HG02840 (cell line): ENCODE measurements around the gene RAVER1.
"Not testable (repeated sequence)": the region's sequence is repeated elsewhere in the genome, so short reads cannot be mapped to it uniquely, and the experiment has no call there.

Experiments used
- ATAC-seq: cut with Tn5 transposase; IDR thresholded peaks from one replicate; pipeline ENCODE4 v1.9.1; 2021; ENCODE audit warnings: mild to moderate bottlenecking, moderate library complexity, moderate number of reproducible peaks; ENCODE audit not compliant: unreplicated experiment, low FRiP score

Gene RAVER1

DNA sequence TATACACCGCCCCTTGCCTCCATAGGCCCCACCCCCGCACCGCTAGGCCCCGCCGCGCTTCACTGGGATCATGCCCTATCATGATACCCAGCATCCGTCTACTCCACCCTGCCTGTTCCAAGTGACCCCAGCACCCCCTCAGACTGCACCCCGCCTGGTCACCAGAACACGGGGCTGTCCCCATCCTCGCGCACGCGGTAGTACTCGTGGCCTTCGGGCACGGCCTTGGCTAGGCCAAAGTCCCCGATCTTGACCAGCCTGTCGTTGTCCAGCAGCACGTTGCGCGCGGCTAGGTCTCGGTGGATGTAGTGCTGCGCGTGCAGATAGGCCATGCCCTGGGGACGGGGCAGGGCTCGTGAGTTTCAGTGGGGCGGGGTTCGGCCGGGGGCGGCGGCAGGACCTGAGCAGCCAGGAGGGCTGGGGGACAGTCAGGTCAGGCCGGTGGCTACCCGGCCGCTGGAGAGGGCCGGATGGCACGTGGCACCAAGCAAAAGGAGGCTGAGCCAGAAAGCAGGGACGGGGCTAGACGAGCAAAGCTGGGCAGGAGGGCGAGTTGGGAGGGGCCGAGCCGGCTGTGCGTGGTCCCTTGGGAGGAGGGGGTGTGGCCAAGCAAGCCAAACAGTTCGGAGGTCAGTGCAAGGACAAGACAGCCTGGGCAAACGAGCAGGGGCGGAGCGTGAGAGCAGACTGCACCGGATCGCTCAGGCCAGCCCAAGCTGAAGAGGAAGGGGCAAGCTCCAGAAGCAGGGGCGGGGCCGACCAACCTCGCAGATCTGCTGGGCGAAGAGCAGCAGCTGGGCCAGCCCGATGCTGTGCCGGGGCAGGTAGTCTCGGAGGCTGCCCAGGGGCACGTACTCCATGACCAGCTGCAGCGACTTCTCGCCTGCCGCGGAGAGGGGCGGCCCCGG, 19.7 kb upstream of the RAVER1 start:
- no peak for ATAC-seq

DNA sequence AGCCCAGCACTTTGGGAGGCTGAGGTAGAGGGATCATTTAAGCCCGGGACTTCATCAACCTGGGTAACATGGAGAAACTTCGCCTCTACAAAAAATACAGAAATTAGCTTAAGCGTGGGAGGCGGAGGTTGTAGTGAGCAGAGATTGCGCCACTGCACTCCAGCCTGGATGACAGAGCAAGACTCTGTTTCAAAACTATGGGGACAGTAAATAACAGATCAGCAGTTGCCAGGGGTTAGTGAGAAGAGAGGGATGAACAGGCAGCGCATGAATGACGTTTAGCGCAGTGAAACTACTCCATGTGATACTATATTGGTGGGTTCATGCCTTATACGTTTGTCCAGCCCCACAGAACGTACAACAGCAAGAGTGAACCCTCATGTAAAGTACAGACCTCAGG, 13.2 kb upstream of the RAVER1 start:
- no peak for ATAC-seq

DNA sequence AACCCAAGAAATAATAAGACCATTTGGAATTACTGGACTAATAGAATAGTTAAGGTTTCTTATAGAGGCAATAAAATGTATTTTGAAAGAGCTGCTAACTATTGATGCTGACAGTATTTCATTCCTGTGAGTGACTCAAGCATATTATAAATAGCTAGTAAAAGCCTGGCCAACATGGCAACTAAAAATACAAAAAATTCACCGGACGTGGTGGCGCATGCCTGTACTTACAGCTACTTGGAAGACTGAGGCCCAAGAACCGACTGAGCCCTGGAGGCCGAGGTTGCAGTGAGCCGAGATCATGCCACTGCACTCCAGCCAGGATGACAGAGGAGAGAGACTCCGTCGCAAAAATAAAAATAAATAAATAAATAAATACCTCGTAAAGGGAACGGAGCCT, 11.5 kb upstream of the RAVER1 start:
- ATAC-seq = no peak

DNA sequence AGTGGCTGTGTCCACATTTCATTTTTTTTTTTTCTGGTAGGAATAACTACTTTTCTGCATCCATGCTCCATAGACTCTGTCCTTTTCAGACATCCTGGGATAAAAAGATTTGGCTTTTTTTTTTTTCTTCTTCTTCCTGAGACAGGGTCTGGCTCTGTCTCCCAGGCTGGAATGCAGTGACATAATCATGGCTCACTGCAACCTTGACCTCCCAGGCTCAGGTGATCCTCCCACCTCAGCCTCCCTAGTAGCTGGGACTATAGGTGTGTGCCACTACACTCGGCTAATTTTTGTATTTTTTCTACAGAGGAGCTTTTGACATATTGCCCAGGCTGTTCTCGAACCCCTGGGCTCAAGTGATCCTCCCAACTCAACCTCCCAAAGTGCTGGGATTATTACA, 10.2 kb upstream of the RAVER1 start:
- no peak for ATAC-seq

DNA sequence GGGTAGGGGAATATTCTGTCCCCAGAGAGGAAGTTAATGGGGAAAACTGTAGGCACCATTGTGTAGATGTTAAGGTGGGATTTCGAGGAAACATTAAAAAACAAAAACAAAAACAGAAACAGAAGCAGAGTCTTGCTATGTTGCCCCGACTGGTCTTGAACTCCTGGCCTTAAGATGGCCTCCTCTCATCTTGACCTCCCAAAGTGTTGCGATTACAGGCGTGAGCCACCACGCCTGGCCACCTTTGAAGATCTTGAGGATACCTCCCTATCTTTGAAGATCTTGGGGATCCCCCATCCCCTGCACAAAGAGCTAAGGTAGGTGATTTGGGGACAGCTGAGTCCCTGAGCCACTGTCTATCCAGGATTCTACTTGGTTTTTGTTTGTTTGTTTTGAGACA, 6.6 kb upstream of the RAVER1 start:
- no peak for ATAC-seq

DNA sequence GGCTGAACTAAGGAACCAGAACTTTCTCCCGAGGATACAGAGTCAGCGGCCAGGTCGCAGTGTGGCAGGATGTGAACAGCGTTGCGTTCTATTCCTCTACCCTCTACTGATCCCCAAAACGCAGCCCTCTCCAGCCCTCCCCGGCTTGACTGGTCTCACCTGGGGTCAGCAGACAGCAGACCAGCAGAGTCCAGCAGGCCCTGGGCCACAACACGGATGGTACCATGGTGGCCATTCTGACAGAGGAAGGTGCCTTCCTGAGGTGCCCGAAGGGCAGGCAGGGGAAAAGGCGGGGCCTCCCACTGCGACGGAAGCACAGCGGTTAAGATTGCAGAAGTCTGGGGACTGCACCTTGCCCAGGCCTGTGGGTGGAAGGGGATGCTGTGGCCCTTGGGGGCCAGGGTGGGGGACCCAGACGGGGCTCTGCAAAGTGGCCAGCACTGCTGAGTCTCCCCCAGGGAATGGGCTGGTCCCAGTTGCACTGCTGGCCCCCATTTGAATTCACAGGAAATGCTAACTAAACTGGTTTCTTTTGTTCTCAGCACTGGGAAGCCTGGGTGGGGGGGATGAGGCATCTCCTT, 6.1 kb upstream of the RAVER1 start, which contains the start of gene ICAM3:
Gene ICAM3 (minus strand): TSS at position 245 of the 581 bp plus-strand sequence. CDS start 10 bp downstream, at position 235.
- no peak for ATAC-seq

DNA sequence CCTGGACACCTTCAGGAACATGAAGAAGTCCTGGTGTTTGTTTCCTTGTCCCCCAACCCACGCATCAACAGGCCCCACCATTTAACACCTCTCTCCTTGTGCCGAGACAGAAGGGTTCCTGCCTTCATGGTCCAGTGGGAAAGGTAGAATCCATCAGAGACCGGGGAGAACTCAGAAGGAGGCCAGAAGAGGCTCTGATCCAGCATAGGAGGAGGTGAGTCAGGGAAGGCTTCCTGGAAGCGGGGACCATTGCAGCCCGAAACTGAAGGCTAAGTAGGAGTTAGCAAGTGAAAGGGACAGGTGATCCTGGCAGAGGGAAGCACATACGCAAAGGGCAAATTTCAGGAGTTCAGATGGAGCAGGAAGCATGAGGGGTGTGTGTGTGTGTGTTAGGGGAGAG, 5.6 kb upstream of the RAVER1 start:
- ATAC-seq = no peak

DNA sequence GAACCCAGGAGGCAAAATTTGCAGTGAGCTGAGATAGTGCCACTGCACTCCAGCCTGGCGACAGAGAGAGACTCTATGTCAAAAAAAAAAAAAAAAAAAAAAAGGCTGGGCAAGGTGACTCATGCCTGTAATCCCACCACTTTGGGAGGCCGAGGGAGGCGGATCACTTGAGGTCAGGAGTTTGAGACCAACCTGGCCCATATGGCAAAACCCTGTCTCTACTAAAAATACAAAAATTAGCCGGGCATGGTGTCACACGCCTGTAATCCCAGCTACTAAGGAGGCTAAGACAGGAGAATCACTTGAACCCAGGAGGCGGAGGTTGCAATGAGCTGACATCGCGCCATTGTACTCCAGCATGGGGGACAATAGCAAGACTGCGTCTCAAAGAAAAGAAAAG, 3.4 kb upstream of the RAVER1 start:
- not testable (repeated sequence) for ATAC-seq

DNA sequence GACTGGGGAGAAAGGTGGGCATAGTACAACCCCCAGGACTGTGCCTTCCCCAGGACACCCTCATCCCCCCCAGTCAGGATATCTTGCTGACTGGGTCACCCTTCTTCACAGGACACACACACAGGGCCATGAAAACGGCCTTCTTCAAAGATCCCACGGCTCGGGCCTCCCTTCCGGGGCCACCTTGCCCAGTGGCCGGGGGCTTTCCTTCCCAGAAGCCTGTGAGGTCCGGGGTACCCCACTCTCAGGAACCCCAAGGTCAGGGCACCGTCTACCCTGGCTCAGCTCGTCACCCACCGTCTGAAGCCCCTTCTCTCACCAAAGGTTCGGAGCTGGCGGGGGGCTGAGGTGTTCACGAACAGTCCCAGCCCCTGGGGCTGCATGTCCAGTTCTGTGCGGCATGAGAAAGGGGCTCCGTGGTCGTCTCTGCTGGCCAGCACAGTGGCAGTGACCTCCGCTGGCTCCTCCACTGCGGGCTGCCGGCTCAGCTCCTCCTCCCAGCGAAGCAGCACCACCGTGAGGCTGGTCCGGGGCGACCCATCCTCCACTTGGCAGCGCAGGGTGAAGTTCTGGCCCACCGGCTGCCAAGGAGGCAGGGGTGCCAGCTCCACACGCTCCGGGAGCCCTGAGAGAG, 2.1 kb upstream of the RAVER1 start:
- ATAC-seq = no peak

DNA sequence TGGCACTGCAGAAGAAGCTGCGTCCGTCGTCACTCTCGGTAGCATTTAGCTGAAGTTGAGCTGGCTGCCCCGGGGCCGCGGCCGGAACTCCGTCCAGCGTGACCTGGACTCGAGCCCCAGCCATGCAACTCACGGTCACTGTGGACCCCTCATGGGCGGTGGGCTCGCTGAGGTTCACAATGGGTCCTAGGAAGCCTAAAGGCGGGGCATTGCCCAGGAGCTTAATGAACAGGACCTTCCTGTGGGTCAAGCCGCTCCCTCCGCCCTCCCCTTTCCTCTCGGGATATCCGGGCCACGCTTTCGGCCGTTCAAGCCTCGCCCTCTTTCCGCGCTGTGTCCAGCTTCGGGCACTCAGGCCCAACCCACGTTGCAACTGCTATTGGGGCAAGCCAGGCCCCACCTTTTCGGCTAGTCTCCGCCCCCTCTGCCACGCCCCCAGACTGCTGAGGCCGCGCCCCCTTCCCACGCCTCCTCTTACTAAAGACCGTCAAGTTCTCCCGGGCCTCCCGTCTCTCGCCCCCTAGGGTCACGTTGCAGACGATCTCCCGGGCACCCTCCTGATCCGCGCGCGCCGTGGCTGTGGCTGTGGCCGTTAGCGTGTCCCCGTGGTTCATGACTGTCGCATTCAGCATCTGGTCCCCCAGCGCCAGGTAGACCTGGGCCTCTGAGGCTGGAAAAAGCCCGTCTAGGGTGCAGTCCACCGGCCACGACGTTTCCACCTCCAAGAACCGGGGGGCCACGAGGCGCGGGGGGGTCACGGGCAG, 1.4 kb upstream of the RAVER1 start:
- no peak for ATAC-seq

DNA sequence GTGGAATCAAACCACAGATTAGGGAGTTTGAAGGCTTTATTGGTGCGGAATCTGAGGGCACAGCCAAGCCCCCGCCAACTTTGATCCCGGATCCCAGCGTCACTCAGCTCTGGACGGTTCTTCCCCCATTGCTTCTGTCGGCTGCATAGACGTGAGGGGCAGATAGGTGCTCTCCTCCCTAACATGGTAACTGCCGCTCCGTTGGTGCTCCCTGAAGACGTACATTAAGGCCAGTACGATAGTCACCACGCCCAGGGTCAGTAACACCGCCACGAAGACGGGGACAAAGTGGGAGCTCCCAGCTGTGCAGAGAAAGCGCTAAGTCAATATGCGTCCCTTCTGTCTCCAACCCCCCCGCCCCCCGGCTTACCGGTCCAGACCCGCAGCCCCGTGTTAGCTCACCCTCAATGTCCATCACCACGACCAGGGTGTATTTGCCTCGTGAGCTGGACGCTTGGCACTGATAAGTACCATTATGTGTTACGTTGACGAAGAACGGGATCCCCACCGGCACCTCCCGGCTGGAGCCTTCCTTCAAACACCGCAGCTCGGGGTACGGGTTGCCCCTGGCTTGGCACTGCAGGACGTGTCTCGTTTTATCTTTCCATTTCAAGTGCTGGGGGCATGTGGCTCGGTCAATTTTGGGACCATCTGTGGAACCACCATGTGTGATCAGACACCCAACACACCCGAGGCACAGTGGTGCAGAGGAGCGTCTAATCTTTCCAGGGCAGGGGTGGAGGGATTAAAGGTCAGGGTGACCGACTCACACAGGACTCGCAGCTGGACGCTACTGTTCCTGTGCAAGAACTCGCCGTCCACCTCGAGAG, 644 bp upstream of the RAVER1 start:
- ATAC-seq = no peak

DNA sequence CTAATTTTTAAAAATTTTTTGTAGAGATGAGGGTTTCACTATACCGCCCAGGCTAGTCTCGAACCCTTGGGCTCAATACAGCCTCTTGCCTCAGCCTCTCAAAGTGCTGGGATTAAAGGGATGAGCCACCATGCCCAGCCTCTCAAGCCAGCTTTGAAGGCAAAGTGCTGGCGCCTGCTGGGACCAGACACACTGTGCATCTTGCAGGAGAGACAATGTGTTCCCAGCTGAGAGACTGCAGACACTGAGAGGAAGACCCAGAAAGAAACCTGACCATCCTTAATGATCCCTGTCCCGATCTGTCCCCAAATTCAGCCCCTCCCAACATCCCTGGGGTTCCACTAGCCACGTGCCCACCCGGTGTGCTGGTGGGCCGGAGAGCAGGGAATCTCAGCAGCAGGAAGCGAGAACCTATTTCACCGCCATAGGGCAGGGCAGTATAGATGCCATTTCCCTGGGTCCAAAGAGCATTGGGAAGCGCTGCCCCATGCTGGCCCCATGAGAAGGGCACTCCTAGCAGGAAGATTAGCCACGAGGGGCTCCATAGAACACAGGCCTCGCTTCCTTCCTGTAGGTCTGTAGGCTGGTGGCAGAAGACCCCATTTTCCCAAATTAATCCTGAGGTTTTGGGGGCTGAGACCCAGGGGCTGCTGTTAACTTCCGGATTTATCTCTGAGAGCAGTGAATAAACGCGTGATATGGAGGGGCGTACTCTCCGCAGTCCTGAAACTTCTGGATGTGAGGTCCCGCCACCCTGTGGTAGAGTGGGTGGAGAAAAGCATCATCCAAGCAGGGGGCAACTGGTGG, 968 bp downstream of the RAVER1 start:
- ATAC-seq = no peak

DNA sequence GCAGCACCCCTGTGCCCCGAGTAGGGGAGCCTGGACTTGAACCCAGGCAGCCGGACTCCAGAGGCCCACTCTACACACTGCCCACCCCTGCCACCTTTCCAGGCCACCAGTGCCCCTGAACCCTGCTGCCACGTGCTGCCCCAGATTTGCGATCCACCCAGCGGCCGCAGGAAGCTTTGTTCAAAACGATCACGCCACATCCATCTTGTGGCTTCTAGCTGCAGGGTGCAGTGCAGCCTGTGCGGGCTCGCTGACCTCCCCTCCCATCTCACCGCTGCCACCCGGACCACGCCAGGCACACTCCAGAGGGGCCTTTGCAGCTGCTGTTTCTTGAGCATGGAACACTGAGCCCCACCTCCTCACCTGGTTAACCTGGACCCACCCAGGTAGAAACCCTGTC, 3.8 kb downstream of the RAVER1 start:
- ATAC-seq = no peak

DNA sequence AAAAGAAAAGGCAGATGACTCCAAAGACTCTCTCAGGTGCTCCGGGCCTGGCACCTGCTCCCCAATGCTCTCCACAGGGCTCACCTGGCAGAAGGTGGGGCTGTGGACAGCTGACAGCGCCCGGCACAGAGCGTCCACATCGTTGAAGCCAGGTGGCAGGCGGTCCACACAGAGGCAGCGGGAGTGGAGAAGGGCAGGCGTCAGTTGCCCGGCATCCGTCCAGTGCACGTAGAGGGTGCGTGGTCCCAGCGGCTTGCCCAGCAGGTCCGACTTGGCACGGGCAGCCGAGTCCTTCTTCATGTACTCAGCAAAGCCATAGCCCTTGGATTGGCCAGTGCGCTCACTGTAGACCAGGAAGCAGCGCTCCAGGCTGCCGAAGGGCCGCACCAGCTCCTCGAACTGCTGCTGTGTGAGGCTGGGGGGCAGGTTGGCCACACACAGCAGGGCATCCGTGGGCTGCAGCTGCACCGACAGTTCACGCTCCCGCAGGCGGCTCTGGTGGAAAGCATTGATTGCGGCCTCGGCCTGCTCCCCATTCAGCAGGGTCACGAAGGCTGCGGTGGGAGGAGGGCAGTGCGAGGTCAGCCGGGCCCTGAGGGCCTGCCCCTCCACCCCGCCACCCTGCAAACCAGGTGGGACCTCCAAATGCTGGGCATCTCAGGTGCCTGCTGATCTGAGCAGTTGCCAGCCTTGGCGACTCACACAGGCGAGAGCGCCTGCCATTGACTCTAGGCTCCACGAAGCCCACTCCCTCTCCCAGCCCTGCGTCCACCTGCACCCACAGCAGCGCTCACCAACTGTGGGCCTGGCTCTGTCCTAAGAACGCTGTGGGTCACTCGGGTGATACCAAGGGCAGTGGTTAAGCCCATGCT, 4.5 kb downstream of the RAVER1 start:
- no peak for ATAC-seq

DNA sequence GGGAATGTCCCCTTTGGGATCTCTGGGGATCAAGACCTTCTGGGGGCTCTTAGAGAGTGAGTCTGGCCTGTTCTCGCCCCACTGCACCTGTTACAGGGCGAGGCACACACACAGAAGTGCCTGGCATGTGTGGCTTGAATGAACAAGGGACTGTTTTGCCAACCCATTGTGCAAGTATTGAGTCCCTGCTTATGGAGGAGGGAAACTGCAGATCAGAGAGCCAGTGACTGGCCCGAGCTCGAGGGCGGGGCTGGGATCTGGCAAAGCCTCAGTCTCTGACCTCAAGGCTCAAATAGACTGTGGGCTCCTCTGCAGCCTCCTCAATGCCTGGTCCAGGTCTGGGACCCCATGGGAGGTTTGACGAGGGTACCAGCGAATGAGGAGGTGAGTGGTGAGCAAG, 5.5 kb downstream of the RAVER1 start:
- ATAC-seq = no peak

DNA sequence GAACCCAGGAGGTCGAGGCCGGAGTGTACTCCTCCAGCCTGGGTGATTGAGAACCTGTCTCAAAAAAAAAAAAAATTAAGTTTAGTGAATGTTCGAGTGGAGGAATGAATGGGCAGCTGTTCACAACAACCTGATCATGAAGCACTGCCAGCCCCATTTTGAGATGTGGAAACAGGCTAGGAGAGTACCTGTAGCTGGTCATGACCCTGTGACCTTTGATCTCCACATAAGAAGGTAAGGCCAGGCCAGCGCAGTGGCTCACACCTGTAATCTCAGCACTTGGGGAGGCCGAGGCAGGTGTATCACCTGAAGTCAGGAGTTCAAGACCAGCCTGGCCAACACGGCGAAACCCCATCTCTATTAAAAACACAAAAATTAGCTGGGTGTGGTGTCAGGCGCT, 7.6 kb downstream of the RAVER1 start:
- no peak for ATAC-seq

DNA sequence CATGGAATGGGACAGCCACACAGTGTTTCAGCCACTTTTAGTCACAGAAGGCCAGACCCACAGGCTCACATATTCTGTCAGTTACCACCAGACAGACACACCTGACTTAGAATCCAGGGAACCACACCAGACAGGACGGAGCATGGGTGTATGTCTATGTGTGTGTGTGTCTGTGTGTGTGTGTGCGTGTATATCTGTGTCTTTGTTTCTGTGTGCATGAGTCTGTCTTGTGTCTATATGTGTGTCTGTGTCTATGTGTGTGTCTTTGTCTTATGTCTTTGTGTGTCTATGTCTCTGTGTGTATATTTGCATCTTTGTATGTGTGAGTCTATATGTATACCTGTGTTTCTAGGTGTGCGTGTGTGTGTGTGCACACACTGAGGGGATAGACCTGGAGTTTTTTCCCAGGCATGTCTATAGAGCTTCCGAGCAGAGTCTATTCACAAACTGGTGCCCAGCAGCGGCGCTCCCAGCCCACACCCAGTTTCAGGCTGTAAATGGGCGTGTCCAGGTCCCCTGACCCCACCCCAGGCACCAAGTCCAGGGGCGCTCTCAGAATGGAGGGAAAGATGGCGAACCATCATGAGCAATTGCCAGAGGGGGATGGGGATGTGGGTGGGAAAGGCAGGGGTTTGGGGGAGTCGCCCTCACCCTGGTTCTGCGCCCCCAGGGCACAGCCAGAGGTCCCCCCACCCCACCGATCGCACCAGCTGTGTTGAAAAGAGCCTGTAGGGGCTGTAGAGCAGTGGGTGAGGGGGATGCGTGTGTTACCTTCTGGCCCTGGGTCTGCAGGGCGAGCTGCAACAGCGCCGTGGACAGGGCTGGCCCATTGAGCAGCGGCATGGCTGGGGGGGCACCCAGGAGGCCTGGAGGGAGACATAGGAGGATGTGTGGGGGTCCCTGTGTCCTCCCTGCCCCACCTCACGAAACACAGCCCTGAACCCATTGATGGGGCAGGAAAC, 11.2 kb downstream of the RAVER1 start:
- ATAC-seq = no peak
